Measurements from ENCODE around the gene AMBRA1. TPM values are rescaled to one million over a fixed set of nuclear protein-coding genes. Genes with fewer than 3 reads are reported as not detected.
A peak's percentile ranks its signal among the peaks of the same experiment; 100 is the strongest.

AMBRA1 gene
- total RNA-seq, 1 donor from 2014 or later: 35.7 TPM

- Mint-ChIP-seq H3K36me3 (ENCODE audit: low read depth) (peaks cover 11% of the 10 kb centered on the region), H3K27ac (no peak overlapping the region), H3K4me3 (no peak overlapping the region), H3K4me1 (ENCODE audit: low read depth) (peaks cover 5% of the 10 kb centered on the region), H3K27me3 (ENCODE audit: insufficient read depth) (peaks cover 2% of the 10 kb centered on the region), H3K9me3 (no peaks in the 10 kb centered on the region)
- intact Hi-C loops (cut with micrococcal nuclease): no loop called here
- no peak for DNase-seq (ENCODE audit: low spot score)
Measured at GRCh38 chr11:46630237-46630636, 36.4 kb upstream of the AMBRA1 start.

GRCh38 chr11:46628961-46629360, 35.1 kb upstream of the AMBRA1 start:
- Mint-ChIP-seq H3K4me3 (no peak overlapping the region), H3K27ac (no peak overlapping the region), H3K9me3 (no peaks in the 10 kb centered on the region), H3K36me3 (ENCODE audit: low read depth) (peaks cover 11% of the 10 kb centered on the region), H3K4me1 (ENCODE audit: low read depth) (peaks cover 5% of the 10 kb centered on the region), H3K27me3 (ENCODE audit: insufficient read depth) (no peaks in the 10 kb centered on the region)
- intact Hi-C loops (cut with micrococcal nuclease): no loop called here
- no peak for DNase-seq (ENCODE audit: low spot score)

- Mint-ChIP-seq H3K4me1 (ENCODE audit: low read depth) (peaks cover 15% of the 10 kb centered on the region), H3K36me3 (ENCODE audit: low read depth) (peaks cover 20% of the 10 kb centered on the region), H3K27ac (no peak overlapping the region), H3K27me3 (ENCODE audit: insufficient read depth) (no peaks in the 10 kb centered on the region), H3K9me3 (no peaks in the 10 kb centered on the region), H3K4me3 (no peak overlapping the region)
- intact Hi-C loops (cut with micrococcal nuclease): no loop called here
- no peak for DNase-seq (ENCODE audit: low spot score)
Measured at GRCh38 chr11:46625406-46625805, 31.6 kb upstream of the AMBRA1 start.

GRCh38 chr11:46618837-46619236, 25.0 kb upstream of the AMBRA1 start:
- peak overlapping the region; percentile 59 for H3K27ac Mint-ChIP-seq
- H3K36me3 Mint-ChIP-seq (ENCODE audit: low read depth): peaks cover 13% of the 10 kb centered on the region
- intact Hi-C loops (cut with micrococcal nuclease): loop anchor here (5.0 kb wide), 6 partner anchors 127 to 1023 kb away; partner anchors contain the start of genes CRY2, MTCH2 and PHF21A
- H3K27me3 Mint-ChIP-seq (ENCODE audit: insufficient read depth): no peaks in the 10 kb centered on the region
- no peaks in the 10 kb centered on the region for H3K9me3 Mint-ChIP-seq
- H3K4me3 Mint-ChIP-seq: peak overlapping the region; percentile 54
- no peak for DNase-seq (ENCODE audit: low spot score)
- H3K4me1 Mint-ChIP-seq (ENCODE audit: low read depth): peaks cover 46% of the 10 kb centered on the region

- DNase-seq (ENCODE audit: low spot score): no peak
- Mint-ChIP-seq H3K4me3 (peak overlapping the region; percentile 89), H3K4me1 (ENCODE audit: low read depth) (peaks cover 46% of the 10 kb centered on the region), H3K27me3 (ENCODE audit: insufficient read depth) (no peaks in the 10 kb centered on the region), H3K27ac (peak overlapping the region; percentile 100), H3K36me3 (ENCODE audit: low read depth) (peaks cover 13% of the 10 kb centered on the region), H3K9me3 (no peaks in the 10 kb centered on the region)
- intact Hi-C loops (cut with micrococcal nuclease): loop anchor here (1.0 to 5.0 kb wide), 15 partner anchors 24 to 1024 kb away; partner anchors contain the start of genes AMBRA1, ARHGAP1, CKAP5 and CRY2
Measured at GRCh38 chr11:46617972-46618314, 24.1 kb upstream of the AMBRA1 start.

- no peaks in the 10 kb centered on the region for H3K27me3 Mint-ChIP-seq (ENCODE audit: insufficient read depth)
- DNase-seq (ENCODE audit: low spot score): peak; percentile 91
- peak within 1 kb of the TSS; percentile 100 for H3K27ac Mint-ChIP-seq
- H3K4me1 Mint-ChIP-seq (ENCODE audit: low read depth): peaks cover 46% of the 10 kb centered on the region
- H3K4me3 Mint-ChIP-seq: peak within 1 kb of the TSS; percentile 89
- intact Hi-C loops (cut with micrococcal nuclease): loop anchor here (1.0 to 5.0 kb wide), 15 partner anchors 23 to 1025 kb away; partner anchors contain the start of genes AMBRA1, ARHGAP1, CKAP5 and CRY2
- H3K9me3 Mint-ChIP-seq: no peaks in the 10 kb centered on the region
- H3K36me3 Mint-ChIP-seq (ENCODE audit: low read depth): peaks cover 10% of the 10 kb centered on the region
Measured at GRCh38 chr11:46617134-46617971, 23.5 kb upstream of the AMBRA1 start, which contains the start of the genes ATG13 and HARBI1. TSS of gene ATG13 (plus strand) at chr11:46617553. CDS start at chr11:46644292, 26,739 bp downstream. TSS of gene HARBI1 (minus strand) at chr11:46617227. CDS start at chr11:46616237, 990 bp downstream.

- Mint-ChIP-seq H3K27ac (peak overlapping the region; percentile 100), H3K4me3 (peak overlapping the region; percentile 89), H3K9me3 (no peaks in the 10 kb centered on the region), H3K4me1 (ENCODE audit: low read depth) (peaks cover 43% of the 10 kb centered on the region), H3K27me3 (ENCODE audit: insufficient read depth) (no peaks in the 10 kb centered on the region), H3K36me3 (ENCODE audit: low read depth) (peaks cover 8% of the 10 kb centered on the region)
- DNase-seq (ENCODE audit: low spot score): no peak
- intact Hi-C loops (cut with micrococcal nuclease): loop anchor here (1.0 to 5.0 kb wide), 15 partner anchors 22 to 1026 kb away; partner anchors contain the start of genes AMBRA1, ARHGAP1, CKAP5 and CRY2
Measured at GRCh38 chr11:46616551-46617133, 22.8 kb upstream of the AMBRA1 start.

GRCh38 chr11:46615756-46616155, 21.9 kb upstream of the AMBRA1 start:
- DNase-seq (ENCODE audit: low spot score): no peak
- no peak overlapping the region for H3K27ac Mint-ChIP-seq
- no peaks in the 10 kb centered on the region for H3K9me3 Mint-ChIP-seq
- H3K27me3 Mint-ChIP-seq (ENCODE audit: insufficient read depth): no peaks in the 10 kb centered on the region
- H3K36me3 Mint-ChIP-seq (ENCODE audit: low read depth): peaks cover 4% of the 10 kb centered on the region
- intact Hi-C loops (cut with micrococcal nuclease): loop anchor here (2.0 to 5.0 kb wide), 11 partner anchors 61 to 1027 kb away; partner anchors contain the start of genes CRY2, DDB2, DGKZ and MTCH2
- peak overlapping the region; percentile 89 for H3K4me3 Mint-ChIP-seq
- peaks cover 34% of the 10 kb centered on the region for H3K4me1 Mint-ChIP-seq (ENCODE audit: low read depth)

GRCh38 chr11:46612326-46612725, 18.5 kb upstream of the AMBRA1 start:
- Mint-ChIP-seq H3K4me1 (ENCODE audit: low read depth) (peaks cover 15% of the 10 kb centered on the region), H3K27me3 (ENCODE audit: insufficient read depth) (no peaks in the 10 kb centered on the region), H3K9me3 (no peaks in the 10 kb centered on the region), H3K27ac (no peak overlapping the region), H3K36me3 (ENCODE audit: low read depth) (no peaks in the 10 kb centered on the region), H3K4me3 (no peak overlapping the region)
- intact Hi-C loops (cut with micrococcal nuclease): no loop called here
- no peak for DNase-seq (ENCODE audit: low spot score)

GRCh38 chr11:46611526-46612304, 17.9 kb upstream of the AMBRA1 start:
- Mint-ChIP-seq H3K27me3 (ENCODE audit: insufficient read depth) (no peaks in the 10 kb centered on the region), H3K27ac (no peak overlapping the region), H3K4me1 (ENCODE audit: low read depth) (peaks cover 15% of the 10 kb centered on the region), H3K9me3 (no peaks in the 10 kb centered on the region), H3K36me3 (ENCODE audit: low read depth) (no peaks in the 10 kb centered on the region), H3K4me3 (no peak overlapping the region)
- no peak for DNase-seq (ENCODE audit: low spot score)
- intact Hi-C loops (cut with micrococcal nuclease): no loop called here

GRCh38 chr11:46609386-46609785, 15.6 kb upstream of the AMBRA1 start:
- H3K27me3 Mint-ChIP-seq (ENCODE audit: insufficient read depth): no peaks in the 10 kb centered on the region
- intact Hi-C loops (cut with micrococcal nuclease): no loop called here
- no peak for DNase-seq (ENCODE audit: low spot score)
- H3K36me3 Mint-ChIP-seq (ENCODE audit: low read depth): no peaks in the 10 kb centered on the region
- H3K4me1 Mint-ChIP-seq (ENCODE audit: low read depth): no peaks in the 10 kb centered on the region
- H3K9me3 Mint-ChIP-seq: no peaks in the 10 kb centered on the region
- no peak overlapping the region for H3K4me3 Mint-ChIP-seq
- no peak overlapping the region for H3K27ac Mint-ChIP-seq

- Mint-ChIP-seq H3K9me3 (no peaks in the 10 kb centered on the region), H3K36me3 (ENCODE audit: low read depth) (no peaks in the 10 kb centered on the region), H3K27ac (no peak overlapping the region), H3K4me1 (ENCODE audit: low read depth) (no peaks in the 10 kb centered on the region), H3K4me3 (no peak overlapping the region), H3K27me3 (ENCODE audit: insufficient read depth) (no peaks in the 10 kb centered on the region)
- intact Hi-C loops (cut with micrococcal nuclease): no loop called here
- DNase-seq (ENCODE audit: low spot score): no peak
Measured at GRCh38 chr11:46607516-46607915, 13.7 kb upstream of the AMBRA1 start.

Data from activated T-helper 1 cell treated with anti-CD3 and anti-CD28 coated beads, Interleukin-12 subunit alpha, Interleukin-12 subunit beta, Interleukin-2, Interleukin-4 antibody, amounts not matched to agents 30 ng/mL and 10 ng/mL and 1 ng/mL, durations not matched to agents 14 hours and 24 hours and 36 hours (primary cell).